Measurements from ENCODE around the gene RIBC1. TPM values are rescaled to one million over a fixed set of nuclear protein-coding genes. Genes with fewer than 3 reads are reported as not detected.

The RIBC1 gene
- total and polyA plus RNA-seq, 10 of the 15 experiments (the other 5 are each of a cell fraction or from before 2014, with no cell fraction given) = 0.22 to 1.0 (median 0.54) TPM

- TF ChIP-seq SMARCA5 (IDR thresholded peaks at IDR 0.05) (no peak), YBX1 (IDR thresholded peaks at IDR 0.05) (no peak), POU2F2 (IDR thresholded peaks at IDR 0.05; ENCODE audit: borderline replicate concordance, low read depth, low read length) (no peak), MTA2 (IDR thresholded peaks at IDR 0.05; ENCODE audit: low read depth) (no peak)
These were observed 17.4 kb downstream of the RIBC1 start (continued) for GRCh38 chrX:53440101-53440500.

DNA sequence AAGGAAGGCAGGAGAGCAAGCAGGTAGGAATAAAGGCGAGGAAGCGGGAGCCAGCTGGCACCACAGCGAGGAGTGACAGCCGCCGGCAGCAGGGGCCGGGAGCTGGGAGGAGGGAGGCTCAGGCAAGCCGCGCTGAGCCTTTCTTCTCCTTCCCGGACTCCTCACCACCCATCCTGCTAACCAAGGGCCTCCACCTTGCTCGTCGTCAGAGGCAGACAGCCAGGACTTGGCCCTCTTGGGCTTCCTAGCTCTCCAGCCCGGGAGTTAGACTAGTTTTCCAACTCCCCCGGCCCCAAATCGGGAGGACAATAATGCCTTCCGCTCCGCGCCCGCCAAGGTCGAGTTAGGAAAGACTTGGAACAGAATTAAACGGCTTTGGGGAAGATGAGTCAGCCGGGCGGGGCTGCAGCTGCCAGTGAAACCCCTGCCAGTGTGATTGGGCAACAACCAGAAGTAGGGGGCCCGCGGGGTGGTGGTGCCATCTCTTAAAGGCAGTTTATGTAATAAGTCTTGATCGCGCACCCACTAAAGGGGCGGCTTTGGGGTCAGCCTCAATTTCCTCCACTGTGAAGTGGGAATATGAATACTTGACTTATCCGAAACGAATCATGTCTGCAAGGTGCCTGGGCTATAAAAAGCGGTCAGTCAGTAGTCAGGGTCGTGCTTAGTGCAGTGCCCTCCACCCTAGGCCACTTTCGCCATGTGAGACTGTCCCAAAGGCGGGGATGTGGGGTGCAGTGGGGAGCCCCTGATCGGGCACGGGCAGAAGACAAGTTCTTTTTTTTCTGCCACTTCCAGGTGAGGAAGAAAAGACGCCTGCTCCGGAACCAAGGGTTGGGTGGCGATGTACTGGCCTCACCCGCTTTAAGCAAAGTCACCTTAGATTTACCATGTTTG is 18.2 kb downstream of the RIBC1 start:
- H3K79me2 ChIP-seq (ENCODE audit: control insufficient read depth, insufficient read depth, low read length) = no peaks in the 10 kb centered on the region
- in situ Hi-C loops (cut with MboI) = no loop called here
- BruUV-seq (replicated peaks) = no TSS peak
- FAIRE-seq (no peak), ATAC-seq (peak; percentile 8), DNase-seq (ENCODE audit: low read depth, low spot score) (no peak)
- H3K9ac ChIP-seq (ENCODE audit: control insufficient read depth, insufficient read depth, low read length) = no peak overlapping the region
- ChIA-PET POLR2A (interaction anchor here (0.6 kb wide), 1 partner anchor 26 kb away, joined by 4 read pairs; no protein-coding TSS in a partner anchor), SMC1A (ENCODE audit: uncharacterized antibody, unreplicated experiment) (no interaction called here), CTCF (interaction anchor here (0.8 to 1.2 kb wide), 2 partner anchors 123 to 130 kb away, joined by 3 read pairs; no protein-coding TSS in a partner anchor), RAD21 (ENCODE audit: unreplicated experiment) (interaction anchor here (1.0 kb wide), 1 partner anchor 41 kb away, joined by 3 read pairs; no protein-coding TSS in a partner anchor)
- no peak overlapping the region for H3K27ac ChIP-seq (ENCODE audit: control insufficient read depth, insufficient read depth)
- no peaks in the 10 kb centered on the region for H3K9me3 ChIP-seq (replicated peaks; ENCODE audit: control insufficient read depth, insufficient read depth, low read length)
- peak overlapping the region; percentile 87 for H3K4me2 ChIP-seq (ENCODE audit: control insufficient read depth, insufficient read depth)
- intact Hi-C loops (cut with micrococcal nuclease; ENCODE audit: unreplicated experiment) = no loop called here
- H2AFZ ChIP-seq (ENCODE audit: control insufficient read depth, low read depth, low read length) = peak overlapping the region; percentile 87
- H3K36me3 ChIP-seq (ENCODE audit: control insufficient read depth in 2 of 2, insufficient read depth in 2 of 2, low read length in 1 of 2) = no peaks in the 10 kb centered on the region
- H3K27me3 ChIP-seq (replicated peaks in 1 of 2; ENCODE audit: control insufficient read depth in 2 of 2, insufficient read depth in 2 of 2, low read length in 1 of 2) = peaks cover 0 to 3% of the 10 kb centered on the region in 2 experiments; a peak in 1 of 4 replicates
- no peaks in the 10 kb centered on the region for H4K20me1 ChIP-seq (ENCODE audit: control insufficient read depth, insufficient read depth)
- WGBS (ENCODE audit: insufficient coverage, insufficient replicate concordance, low lambda C conversion rate, missing lambda C conversion rate) = 36% methylated on average over 39 of the region's 39 CpGs
- no peak for TF ChIP-seq HDAC6 (IDR thresholded peaks at IDR 0.05; ENCODE audit: unreplicated experiment)
- no peak for TF ChIP-seq MXI1 (IDR thresholded peaks at IDR 0.05; ENCODE audit: low read depth, low read length)
- TF ChIP-seq, protein P1, sequence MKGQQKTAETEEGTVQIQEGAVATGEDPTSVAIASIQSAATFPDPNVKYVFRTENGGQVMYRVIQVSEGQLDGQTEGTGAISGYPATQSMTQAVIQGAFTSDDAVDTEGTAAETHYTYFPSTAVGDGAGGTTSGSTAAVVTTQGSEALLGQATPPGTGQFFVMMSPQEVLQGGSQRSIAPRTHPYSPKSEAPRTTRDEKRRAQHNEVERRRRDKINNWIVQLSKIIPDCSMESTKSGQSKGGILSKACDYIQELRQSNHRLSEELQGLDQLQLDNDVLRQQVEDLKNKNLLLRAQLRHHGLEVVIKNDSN (IDR thresholded peaks at IDR 0.05; ENCODE audit: borderline replicate concordance, extremely low read length, insufficient read depth, low read depth, low read length) = no peak
- TF ChIP-seq NRF1 (conservative IDR thresholded peaks at IDR 0.05; ENCODE audit: low read depth, low read length) = no peak
- no peak for TF ChIP-seq FOXM1 (IDR thresholded peaks at IDR 0.05; ENCODE audit: low read depth, low read length)
- no peak for TF ChIP-seq WRNIP1 (IDR thresholded peaks at IDR 0.05; ENCODE audit: borderline replicate concordance, low read depth, low read length)
- TF ChIP-seq DPF2 (IDR thresholded peaks at IDR 0.05) = no peak
- TF ChIP-seq RFX5 (IDR thresholded peaks at IDR 0.05; ENCODE audit: low read depth, low read length) = no peak
- no peak for TF ChIP-seq EZH2 (IDR thresholded peaks at IDR 0.05; ENCODE audit: borderline replicate concordance, control insufficient read depth, low read depth, low read length)
- TF ChIP-seq MEF2A (IDR thresholded peaks at IDR 0.05; ENCODE audit: insufficient read depth, low read depth, low read length) = no peak
- TF ChIP-seq CBX3 (IDR thresholded peaks at IDR 0.05; ENCODE audit: borderline replicate concordance, low read depth) = no peak
- TF ChIP-seq HCFC1 (IDR thresholded peaks at IDR 0.05; ENCODE audit: low read length) = no peak
- no peak for TF ChIP-seq ZZZ3 (IDR thresholded peaks at IDR 0.05; ENCODE audit: control insufficient read depth, insufficient read length, low read depth)
- no peak for TF ChIP-seq SMAD5 (IDR thresholded peaks at IDR 0.05; ENCODE audit: low read depth)
- TF ChIP-seq SMARCA5 (IDR thresholded peaks at IDR 0.05) = no peak
- TF ChIP-seq CREM (IDR thresholded peaks at IDR 0.05; ENCODE audit: low read depth) = no peak
- no peak for TF ChIP-seq SUPT20H (IDR thresholded peaks at IDR 0.05; ENCODE audit: borderline replicate concordance, control insufficient read depth, low read depth, low read length)
- TF ChIP-seq BMI1 (IDR thresholded peaks at IDR 0.05; ENCODE audit: borderline replicate concordance) = no peak
- TF ChIP-seq JUNB (IDR thresholded peaks at IDR 0.05) = no peak
- peaks cover 4% of the 10 kb centered on the region; the same call in 1 of the 2 replicates for H3K4me1 ChIP-seq (ENCODE audit: control insufficient read depth, insufficient read depth, low read length)
- peak overlapping the region; percentile 65; the same call in 1 of the 2 replicates for H3K4me3 ChIP-seq
